VCaP (cell line): Measurements from ENCODE around the gene GMDS.

ENCODE experiments used
- H3K27ac ChIP-seq: fragments of 450-650 bp; 2 replicates; pipeline ENCODE4 v1.5.1; 2017
- TF ChIP-seq, protein P1 (sequence below): fragments of 450-650 bp; conservative IDR thresholded peaks from 2 replicates; pipeline ENCODE4 v1.5.1; 2017; ENCODE audit warnings: mild to moderate bottlenecking, moderate library complexity

Gene GMDS

DNA sequence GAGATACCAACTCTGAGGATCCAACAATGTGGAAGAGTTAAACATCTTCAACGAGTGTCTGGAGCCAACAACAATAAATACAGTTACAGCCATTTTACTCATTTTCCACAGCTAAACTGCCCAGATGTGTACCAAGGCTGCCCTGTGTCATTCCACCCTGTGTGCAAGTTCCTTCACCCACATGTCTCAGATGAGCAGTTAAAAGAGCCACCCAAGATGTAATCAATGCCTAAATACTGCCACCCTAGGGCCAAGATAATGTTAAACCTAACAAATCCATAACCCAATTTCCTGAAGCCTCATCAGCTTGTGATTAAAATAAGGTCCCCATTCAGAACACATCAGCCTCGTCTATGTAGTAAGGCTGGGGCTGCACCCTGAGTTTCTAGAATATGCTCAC is 59.9 kb downstream of the GMDS start:
- TF ChIP-seq, protein P1, sequence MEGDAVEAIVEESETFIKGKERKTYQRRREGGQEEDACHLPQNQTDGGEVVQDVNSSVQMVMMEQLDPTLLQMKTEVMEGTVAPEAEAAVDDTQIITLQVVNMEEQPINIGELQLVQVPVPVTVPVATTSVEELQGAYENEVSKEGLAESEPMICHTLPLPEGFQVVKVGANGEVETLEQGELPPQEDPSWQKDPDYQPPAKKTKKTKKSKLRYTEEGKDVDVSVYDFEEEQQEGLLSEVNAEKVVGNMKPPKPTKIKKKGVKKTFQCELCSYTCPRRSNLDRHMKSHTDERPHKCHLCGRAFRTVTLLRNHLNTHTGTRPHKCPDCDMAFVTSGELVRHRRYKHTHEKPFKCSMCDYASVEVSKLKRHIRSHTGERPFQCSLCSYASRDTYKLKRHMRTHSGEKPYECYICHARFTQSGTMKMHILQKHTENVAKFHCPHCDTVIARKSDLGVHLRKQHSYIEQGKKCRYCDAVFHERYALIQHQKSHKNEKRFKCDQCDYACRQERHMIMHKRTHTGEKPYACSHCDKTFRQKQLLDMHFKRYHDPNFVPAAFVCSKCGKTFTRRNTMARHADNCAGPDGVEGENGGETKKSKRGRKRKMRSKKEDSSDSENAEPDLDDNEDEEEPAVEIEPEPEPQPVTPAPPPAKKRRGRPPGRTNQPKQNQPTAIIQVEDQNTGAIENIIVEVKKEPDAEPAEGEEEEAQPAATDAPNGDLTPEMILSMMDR, result no peak
- no peak overlapping the region for H3K27ac ChIP-seq

DNA sequence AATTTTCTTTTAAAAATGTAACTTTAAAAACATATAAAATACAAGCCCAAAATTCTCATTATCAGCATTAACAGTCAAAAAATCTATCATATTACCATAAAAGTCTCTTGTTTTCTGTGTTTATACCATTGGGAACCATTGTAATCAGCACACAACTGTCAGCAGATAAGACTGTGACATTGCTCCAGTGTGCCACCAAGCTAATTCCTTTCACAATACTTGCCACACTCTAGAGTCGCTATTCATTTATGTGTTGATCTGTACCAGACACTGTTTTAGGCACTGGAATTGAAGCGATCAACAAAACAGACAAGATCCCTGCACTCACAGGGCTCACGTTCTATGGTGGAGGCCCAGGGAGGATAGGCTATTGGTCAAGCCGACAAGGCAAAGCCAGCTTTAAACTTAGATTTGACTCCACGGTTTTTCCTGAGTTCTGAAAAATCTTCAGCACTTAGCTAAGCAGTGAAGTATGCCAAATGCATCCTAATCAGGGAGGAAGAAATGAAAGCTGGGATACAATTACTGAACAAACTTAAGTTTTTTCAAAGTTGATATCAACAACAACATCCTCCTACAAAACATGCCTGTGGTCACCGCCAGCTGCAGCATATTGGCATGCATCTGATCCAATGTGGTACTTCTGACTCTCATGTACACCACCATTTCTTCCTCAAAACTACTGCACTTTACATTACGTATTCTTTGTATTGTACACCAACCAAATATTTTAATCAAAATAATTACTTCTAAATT is 60.5 kb downstream of the GMDS start:
- TF ChIP-seq, protein P1, result no peak
- H3K27ac ChIP-seq, result no peak overlapping the region

DNA sequence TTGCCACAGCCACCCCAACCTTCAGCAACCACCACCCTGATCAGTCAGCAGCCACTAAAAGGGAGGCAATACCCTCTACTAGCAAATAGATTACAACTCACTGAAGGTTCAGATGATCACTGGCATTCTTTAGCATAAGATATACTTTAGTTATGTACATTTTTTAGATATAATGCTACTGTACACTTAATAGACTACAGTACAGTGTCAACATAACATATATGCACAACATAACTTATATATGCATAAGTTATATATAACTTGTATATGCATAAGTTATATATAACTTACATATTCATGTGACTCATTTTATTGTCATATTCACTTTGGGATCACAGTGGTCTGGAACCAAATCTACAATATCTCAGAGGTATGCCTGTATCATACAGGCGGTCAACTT is 61.7 kb downstream of the GMDS start:
- H3K27ac ChIP-seq, result no peak overlapping the region
- TF ChIP-seq, protein P1, result no peak

DNA sequence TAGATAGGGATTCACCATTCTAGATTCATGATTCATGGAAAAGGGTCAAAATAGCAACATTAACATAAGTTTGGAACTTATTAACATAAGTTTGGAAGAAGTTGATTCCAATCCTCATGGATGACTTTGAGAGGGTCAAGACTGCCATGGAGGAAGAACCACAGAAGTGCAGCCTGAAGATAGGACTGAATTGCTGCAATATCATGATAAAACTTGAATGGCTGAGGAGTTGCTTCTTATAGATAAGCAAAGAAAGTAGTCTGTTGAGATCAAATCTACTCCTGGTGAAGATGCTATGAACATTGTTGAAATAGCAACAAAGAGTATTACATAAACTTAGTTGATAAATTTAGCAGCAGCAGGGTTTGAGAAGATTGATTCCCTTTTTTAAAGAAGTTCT is 62.2 kb downstream of the GMDS start:
- TF ChIP-seq, protein P1, result no peak

DNA sequence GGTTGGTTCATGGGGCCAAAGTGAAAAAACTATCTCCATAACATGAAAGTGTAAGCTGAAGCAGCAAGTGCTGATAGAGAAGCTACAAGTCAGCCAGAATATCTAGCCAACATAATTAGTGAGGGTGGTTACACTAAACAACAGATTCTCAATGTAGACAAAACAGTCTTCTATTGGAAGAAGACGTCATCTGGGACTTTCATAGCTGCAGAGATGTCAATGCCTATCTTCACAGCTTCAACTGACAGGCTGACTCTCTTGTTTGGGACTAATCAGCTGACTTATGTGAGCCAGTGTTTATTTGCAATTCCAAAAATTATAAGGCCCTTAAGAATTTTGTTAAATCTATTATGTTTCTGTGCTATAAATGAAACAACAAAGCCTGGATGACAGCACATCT is 63.2 kb downstream of the GMDS start:
- TF ChIP-seq, protein P1, result no peak
- no peak overlapping the region for H3K27ac ChIP-seq

More for the DNA sequence above, 62.2 kb downstream of the GMDS start:
- H3K27ac ChIP-seq, result no peak overlapping the region

DNA sequence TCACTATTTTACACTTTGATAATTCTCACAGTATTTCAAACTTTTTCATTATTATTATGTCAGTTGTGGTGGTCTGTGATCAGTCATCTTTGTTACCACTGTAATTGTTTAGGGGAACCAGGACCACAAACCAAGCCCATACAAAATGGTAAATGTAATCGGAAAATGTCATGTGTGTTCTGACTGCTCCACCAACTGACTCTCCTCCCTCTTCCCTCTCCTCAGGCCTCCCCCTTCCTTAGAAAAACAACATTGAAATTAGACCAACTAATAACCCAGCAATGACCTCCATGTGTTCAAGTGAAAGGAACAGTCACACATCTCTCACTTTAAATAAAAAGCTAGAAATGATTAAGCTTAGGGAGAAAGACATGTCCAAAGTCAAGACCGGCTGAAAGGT is 63.8 kb downstream of the GMDS start:
- TF ChIP-seq, protein P1, result no peak

DNA sequence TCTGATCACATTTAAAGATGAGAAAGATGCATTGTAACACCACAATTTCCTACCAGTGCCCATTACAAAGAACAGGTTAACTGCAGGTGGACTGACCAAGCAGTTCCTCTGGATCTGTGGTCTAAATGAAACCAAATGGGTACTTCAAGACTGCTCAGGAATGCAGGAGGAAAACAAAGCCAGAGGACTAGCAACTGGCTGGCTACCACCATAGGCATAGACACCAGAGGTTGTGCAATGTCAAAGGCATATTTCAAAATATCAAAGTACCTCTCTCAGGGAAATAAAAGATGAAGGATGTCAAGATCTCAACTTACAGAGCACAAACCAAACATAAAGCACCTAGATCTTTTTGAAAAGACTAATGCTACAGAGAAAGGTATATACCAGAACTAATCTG is 65.5 kb downstream of the GMDS start:
- TF ChIP-seq, protein P1, result no peak

More for the DNA sequence above, 63.8 kb downstream of the GMDS start:
- no peak overlapping the region for H3K27ac ChIP-seq

More for the DNA sequence above, 65.5 kb downstream of the GMDS start:
- H3K27ac ChIP-seq, result no peak overlapping the region
